Esophagus squamous epithelium (tissue), 4 donors: ENCODE results near the gene SNED1.

Source experiments
- CTCF ChIP-seq, 6 experiments: fragments of 450-650 bp in 4 of 6; fragments of 200-600 bp in 2 of 6; sonication (generic) in 2 of 6; IDR thresholded peaks; one replicate each; pipeline ENCODE4 v1.5.1; 2016 to 2019; ENCODE audit warnings: antibody characterized with exemption in 6 of 6, mild to moderate bottlenecking in 4 of 6, moderate library complexity in 4 of 6
- POLR2A ChIP-seq, 4 donors: fragments of 450-650 bp; IDR thresholded peaks; one replicate each; pipeline ENCODE4 v1.6.1; 2017; ENCODE audit warnings: antibody characterized with exemption in 4 of 4, mild to moderate bottlenecking in 4 of 4, moderate library complexity in 3 of 4

GRCh38 chr2:241112046-241112445, 113.6 kb downstream of the SNED1 start:
- TF ChIP-seq CTCF (IDR thresholded peaks at IDR 0.05) (no peak), POLR2A (IDR thresholded peaks at IDR 0.05) (no peak)
